C1 segment of cervical spinal cord (tissue), 14 donors: ENCODE measurements around the gene VAV2.
A peak's percentile ranks its signal among the peaks of the same experiment; 100 is the strongest.

Experiments
- DNase-seq, 14 donors: peaks; one replicate each; lab custom pipeline; 2025; lab: John Stamatoyannopoulos, UW

Gene VAV2

GRCh38 chr9:133854765-133855164 lies 137.4 kb downstream of the VAV2 start:
- peak in 1 of 14 donors; percentile 76 for DNase-seq

- no peak for DNase-seq
Observed at GRCh38 chr9:133854048-133854447, 138.1 kb downstream of the VAV2 start.

GRCh38 chr9:133853331-133853730 lies 138.8 kb downstream of the VAV2 start:
- no peak for DNase-seq

GRCh38 chr9:133852431-133852830 lies 139.7 kb downstream of the VAV2 start:
- DNase-seq, result no peak

GRCh38 chr9:133851693-133852092 lies 140.4 kb downstream of the VAV2 start:
- DNase-seq, result no peak

GRCh38 chr9:133850937-133851336 lies 141.2 kb downstream of the VAV2 start:
- DNase-seq, result no peak

- no peak for DNase-seq
Observed at GRCh38 chr9:133850161-133850560, 142.0 kb downstream of the VAV2 start.

- DNase-seq, result no peak
Observed at GRCh38 chr9:133849110-133849670, 142.9 kb downstream of the VAV2 start.

- peak in 1 of 14 donors; percentile 56 for DNase-seq
Observed at GRCh38 chr9:133848471-133849109, 143.5 kb downstream of the VAV2 start.

- no peak for DNase-seq
Observed at GRCh38 chr9:133846483-133847090, 145.5 kb downstream of the VAV2 start.

- DNase-seq, result peak in 9 of 14 donors; percentile 9 to 69 (median 30)
Observed at GRCh38 chr9:133845440-133845839, 146.7 kb downstream of the VAV2 start.

GRCh38 chr9:133844881-133845410 lies 147.2 kb downstream of the VAV2 start:
- peak in 1 of 14 donors; percentile 40 for DNase-seq

GRCh38 chr9:133844398-133844784 lies 147.7 kb downstream of the VAV2 start:
- DNase-seq, result no peak

- DNase-seq, result no peak
Observed at GRCh38 chr9:133843751-133844397, 148.2 kb downstream of the VAV2 start.

GRCh38 chr9:133843250-133843649 lies 148.9 kb downstream of the VAV2 start:
- no peak for DNase-seq

- no peak for DNase-seq
Observed at GRCh38 chr9:133842721-133843227, 149.3 kb downstream of the VAV2 start.

- no peak for DNase-seq
Observed at GRCh38 chr9:133842174-133842573, 149.9 kb downstream of the VAV2 start.

GRCh38 chr9:133841167-133841812 lies 150.8 kb downstream of the VAV2 start:
- DNase-seq, result no peak

- no peak for DNase-seq
Observed at GRCh38 chr9:133839822-133840329, 152.2 kb downstream of the VAV2 start.

GRCh38 chr9:133838859-133839507 lies 153.1 kb downstream of the VAV2 start:
- DNase-seq, result no peak
